GM19438 (cell line): ENCODE data around the gene NPR2.

Source experiments
- ATAC-seq: cut with Tn5 transposase; IDR thresholded peaks from one replicate; pipeline ENCODE4 v1.9.1; 2021; ENCODE audit warnings: low read depth; ENCODE audit not compliant: unreplicated experiment

NPR2 gene

GRCh38 chr9:35798658-35799374 lies 7.4 kb downstream of the NPR2 start:
- no peak for ATAC-seq

DNA sequence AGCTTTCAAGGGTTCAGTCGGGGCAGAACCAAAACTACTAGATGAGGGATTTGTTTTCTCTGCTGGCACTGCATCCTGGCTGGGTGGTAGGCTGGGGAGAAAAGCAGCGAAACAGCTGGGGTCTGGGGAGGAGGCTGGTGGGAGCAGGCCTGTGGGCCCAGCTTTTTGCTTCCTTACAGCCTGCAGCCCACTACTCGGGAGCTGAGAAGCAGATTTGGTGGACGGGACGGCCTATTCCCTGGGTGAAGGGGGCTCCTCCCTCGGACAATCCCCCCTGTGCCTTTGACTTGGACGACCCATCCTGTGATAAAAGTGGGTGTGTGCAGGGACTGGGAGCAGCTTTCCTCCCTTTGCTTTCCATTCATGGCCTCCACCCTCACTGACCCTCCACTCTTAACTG lies 9.1 kb downstream of the NPR2 start:
- ATAC-seq: no peak

DNA sequence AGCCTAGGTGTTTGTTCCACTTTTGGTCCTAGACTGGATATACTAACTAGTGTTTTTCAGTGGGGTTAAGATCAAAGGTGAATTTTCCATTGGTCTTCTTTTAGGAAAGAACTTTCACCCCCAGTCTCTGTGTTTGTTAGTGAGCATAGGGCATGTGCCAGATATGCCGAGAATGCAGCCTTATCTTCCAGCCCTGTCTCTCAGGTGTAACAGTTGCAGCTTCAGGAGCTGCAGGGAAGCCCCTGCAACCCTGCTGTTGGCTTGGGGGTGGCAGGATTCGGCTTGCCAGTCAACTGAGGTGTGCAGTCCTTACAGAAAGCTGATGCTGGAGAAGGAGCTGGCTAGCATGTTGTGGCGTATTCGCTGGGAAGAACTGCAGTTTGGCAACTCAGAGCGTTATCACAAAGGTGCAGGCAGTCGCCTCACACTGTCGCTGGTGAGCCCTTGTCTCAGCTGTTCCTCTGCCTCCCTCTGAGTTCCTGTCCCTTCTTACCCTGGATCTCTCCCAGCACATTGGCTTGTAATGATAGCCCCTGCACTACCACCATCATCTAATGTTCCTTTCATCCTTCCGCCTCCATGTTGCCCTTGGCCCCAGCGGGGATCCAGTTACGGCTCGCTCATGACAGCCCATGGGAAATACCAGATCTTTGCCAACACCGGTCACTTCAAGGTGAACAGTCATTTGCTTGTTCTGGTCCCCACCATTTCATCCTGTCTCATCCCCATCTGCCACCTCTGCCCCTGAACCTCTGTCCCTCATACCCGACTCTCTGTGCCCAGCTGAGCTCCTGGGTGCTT lies 10.1 kb downstream of the NPR2 start:
- ATAC-seq: no peak

DNA sequence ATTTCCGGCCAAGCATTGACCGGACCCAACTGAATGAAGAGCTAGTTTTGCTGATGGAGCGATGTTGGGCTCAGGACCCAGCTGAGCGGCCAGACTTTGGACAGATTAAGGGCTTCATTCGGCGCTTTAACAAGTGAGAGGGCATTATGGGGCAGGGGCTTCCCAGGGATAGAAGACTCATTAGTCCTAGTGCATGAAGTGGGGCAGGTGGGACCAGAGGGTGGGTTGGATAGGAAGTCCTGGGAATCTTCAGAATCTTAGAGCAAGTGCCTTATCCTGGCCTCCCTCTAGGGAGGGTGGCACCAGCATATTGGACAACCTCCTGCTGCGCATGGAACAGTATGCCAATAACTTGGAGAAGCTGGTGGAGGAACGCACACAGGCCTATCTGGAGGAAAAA lies 14.7 kb downstream of the NPR2 start:
- no peak for ATAC-seq

DNA sequence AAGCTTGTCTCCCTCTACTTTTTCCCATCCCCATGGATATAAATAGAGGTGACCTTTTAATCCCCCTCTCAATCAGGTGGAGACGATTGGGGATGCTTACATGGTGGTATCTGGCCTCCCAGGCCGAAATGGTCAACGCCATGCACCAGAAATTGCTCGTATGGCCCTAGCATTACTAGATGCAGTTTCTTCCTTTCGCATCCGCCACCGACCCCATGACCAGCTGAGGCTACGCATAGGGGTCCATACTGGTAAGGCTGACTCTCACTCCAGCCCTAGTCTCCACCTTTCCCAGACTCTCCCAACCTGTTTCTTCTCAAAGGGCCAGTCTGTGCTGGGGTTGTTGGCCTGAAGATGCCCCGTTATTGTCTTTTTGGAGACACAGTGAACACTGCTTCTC lies 17.0 kb downstream of the NPR2 start:
- no peak for ATAC-seq

- no peak for ATAC-seq
These were observed 18.7 kb downstream of the NPR2 start for GRCh38 chr9:35810122-35810521.

- ATAC-seq: no peak
These were observed 20.1 kb downstream of the NPR2 start for GRCh38 chr9:35811381-35812024.

- ATAC-seq: peak; percentile 53
These were observed 20.7 kb downstream of the NPR2 start, which contains the start of gene SPAG8 for GRCh38 chr9:35812025-35812602. TSS of gene SPAG8 (minus strand) at chr9:35812262. CDS start at chr9:35812147, 115 bp downstream.

- no peak for ATAC-seq
These were observed 22.2 kb downstream of the NPR2 start for GRCh38 chr9:35813434-35814105.

DNA sequence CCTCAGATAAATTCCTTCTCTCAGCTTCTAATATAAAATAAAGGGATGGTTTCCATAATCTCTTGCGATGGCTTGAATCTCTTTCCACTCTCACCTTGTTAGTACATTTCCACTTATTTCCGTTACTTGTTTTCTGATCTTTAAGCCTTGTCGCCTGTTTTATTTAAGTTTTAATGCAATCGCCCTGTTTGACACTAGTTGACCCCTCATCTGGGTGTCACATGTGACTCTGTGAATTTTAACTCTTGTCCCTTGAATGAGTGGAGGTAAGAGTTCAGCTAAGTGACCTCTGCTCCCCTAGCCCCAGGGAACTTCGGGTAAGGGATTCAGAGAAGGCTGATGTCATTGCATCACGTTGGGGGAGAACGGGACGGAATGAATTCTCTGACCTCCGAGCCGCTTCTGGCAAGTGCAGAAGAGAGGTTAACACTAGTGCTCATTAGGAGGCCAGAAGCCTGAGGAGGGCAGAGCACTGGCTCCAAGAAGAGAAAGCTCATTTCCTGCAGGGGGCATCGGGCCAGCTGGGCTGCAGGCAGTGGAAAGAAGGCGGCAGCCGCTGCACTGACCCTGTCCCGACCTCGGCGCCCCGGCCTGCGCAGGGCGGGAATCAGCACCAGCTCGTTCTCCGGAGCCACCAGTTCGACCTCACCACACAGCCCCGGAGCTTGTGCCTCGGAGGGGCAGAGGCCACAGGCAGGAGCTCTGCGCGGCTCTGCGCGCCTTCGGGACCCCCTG lies 22.9 kb downstream of the NPR2 start:
- peak; percentile 24 for ATAC-seq

DNA sequence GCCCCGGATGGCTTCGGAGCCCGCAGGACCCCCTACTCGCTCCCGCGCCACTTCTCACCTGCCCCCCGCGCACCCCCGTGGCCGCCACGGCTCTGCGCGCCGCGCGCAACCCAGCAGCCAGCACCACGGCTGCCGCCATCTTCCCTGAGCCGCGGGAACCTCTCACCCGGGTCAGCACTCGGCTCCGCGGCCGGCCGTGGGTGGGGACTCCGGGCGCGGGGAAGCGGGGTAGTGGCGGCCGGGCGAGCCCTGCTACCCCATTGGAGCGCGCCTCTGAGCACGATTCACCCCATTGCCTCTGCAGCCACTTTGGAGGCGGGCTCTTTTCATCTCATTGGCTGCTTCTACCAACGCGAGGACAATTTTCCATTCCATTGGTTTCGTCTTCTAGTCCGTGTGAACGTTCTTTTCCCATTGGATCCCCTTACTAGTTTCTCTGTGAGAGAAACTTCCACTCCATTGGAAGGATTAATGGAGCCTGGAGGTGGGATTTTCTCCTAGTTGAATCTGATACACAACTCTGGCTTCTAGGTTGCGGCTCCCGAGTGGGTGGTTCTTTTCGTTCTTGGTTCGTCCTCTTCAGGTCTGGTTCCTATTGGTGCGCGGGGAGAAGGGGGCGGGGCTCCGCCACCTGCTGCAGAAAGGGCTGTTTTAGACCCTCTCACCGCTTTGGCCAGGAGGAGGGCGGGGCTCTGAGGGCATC lies 23.6 kb downstream of the NPR2 start, which contains the start of gene HINT2:
Gene HINT2 (minus strand): TSS at position 202 of the 703 bp plus-strand sequence. CDS start 63 bp downstream, at position 139.
- ATAC-seq: peak; percentile 76

GRCh38 chr9:35816708-35817107 lies 25.3 kb downstream of the NPR2 start:
- ATAC-seq: no peak

GRCh38 chr9:35818341-35818740 lies 26.9 kb downstream of the NPR2 start:
- ATAC-seq: no peak

DNA sequence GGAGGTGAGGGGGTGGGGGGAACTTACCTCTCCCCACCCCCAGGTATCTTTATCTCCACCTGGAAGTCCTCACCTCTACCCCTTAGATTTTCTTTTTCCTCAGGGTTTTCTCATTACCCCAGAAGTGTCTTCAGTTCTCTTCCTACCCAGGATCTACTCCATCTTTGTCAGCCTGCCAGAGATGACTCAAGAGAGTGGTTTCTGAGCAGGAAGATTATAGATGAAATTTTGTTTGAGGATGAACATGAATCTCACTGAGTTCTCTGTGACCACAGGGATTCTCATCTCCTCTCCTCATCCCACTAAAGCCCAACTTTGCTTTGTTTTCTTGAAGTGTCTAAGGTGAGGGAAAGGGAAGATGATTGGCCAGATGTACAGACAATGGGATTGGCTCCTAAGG lies 28.7 kb downstream of the NPR2 start:
- no peak for ATAC-seq

- no peak for ATAC-seq
These were observed 31.5 kb downstream of the NPR2 start for GRCh38 chr9:35822926-35823325.

GRCh38 chr9:35826071-35826701 lies 34.8 kb downstream of the NPR2 start:
- no peak for ATAC-seq

DNA sequence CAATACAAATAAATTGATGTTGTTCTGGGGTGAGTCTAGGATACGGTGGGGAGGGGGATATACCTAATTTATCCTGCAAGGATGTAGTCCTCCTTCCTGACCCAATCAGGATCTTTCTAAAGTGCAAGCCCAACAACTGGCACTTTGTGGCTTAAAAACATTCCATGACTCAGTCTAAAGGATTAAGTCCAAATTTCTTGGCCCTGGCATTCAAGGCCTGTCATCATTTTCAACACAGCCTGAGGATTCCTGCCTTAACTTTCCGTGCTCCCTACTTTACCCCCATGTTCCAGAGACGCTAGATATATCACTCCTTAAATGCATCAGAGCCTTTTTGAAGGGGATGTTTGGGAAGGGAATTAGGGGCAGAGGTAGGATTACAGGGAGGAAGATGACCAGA lies 36.1 kb downstream of the NPR2 start:
- ATAC-seq: no peak

GRCh38 chr9:35828716-35829083 lies 37.3 kb downstream of the NPR2 start, which contains the start of gene FAM221B:
TSS of gene FAM221B (minus strand) at chr9:35828732. CDS start at chr9:35826161, 2,571 bp downstream.
- ATAC-seq: no peak
